ENCODE measurements around the gene FDPS.
"Not testable (repeated sequence)": the region's sequence is repeated elsewhere in the genome, so short reads cannot be mapped to it uniquely, and the experiment has no call there.

Gene FDPS

DNA sequence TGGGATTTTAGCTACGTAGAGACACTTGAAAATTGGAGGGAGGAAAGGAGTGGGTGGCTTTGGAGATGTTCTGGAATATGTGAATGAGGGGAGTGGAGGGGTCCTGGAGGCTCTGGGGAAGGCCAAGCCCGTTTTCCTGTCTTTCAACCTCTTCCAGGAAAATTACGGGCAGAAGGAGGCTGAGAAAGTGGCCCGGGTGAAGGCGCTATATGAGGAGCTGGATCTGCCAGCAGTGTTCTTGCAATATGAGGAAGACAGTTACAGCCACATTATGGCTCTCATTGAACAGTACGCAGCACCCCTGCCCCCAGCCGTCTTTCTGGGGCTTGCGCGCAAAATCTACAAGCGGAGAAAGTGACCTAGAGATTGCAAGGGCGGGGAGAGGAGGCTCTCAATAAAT lies 11.6 kb downstream of the FDPS start:
- no peak for DNase-seq (ENCODE audit: low spot score)

DNA sequence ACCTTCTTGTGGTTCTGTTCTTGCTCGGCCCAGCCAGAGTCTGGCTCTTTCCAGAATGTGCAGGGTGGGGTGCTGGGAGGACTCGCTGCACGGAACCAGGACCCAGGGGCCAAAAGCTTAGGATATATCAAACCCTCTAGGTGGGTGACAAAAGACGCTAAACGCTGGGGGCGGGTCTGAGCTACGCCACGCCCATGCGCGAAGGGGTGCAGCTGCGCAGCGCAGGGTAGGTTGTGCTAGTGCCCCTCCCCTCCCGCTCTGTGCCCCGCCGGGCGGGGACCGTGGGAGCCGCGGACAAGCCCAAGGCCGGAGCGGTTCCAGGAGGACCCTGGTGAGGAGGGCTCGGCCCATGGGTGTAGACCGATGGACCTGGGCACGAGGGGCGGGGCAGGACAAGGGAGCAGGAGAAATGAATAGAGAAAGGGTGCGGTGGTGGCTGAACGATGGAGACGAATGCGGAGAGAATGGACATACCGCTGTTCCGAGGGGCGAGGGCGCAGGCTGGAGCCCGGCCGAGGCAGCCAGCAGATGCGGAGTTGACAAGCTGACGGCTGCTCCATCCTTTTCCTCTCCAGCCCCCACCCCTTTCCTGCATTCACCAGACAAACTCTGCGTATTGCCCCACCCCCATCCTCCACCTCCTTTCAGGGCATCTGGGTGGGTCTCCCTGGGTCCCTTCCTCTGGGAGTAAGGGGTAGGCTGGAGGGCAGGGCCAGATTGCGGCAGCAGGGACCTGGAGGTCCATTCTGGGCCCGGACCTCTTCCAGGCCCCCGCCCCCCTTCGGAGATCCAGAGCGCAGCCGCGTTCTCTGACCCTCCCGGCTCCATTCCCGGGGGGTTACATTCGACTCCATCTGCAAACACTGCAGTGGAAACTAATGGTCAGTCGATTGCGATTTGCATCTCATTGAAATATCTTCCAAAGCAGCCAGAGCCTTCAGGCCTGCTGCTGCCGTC lies 12.3 kb downstream of the FDPS start, which contains the start of gene RUSC1:
Gene RUSC1, plus strand, starts transcription at position 234 of the 957 bp plus-strand sequence. CDS start 880 bp downstream, outside the sequence.
- DNase-seq (ENCODE audit: low spot score), result no peak

DNA sequence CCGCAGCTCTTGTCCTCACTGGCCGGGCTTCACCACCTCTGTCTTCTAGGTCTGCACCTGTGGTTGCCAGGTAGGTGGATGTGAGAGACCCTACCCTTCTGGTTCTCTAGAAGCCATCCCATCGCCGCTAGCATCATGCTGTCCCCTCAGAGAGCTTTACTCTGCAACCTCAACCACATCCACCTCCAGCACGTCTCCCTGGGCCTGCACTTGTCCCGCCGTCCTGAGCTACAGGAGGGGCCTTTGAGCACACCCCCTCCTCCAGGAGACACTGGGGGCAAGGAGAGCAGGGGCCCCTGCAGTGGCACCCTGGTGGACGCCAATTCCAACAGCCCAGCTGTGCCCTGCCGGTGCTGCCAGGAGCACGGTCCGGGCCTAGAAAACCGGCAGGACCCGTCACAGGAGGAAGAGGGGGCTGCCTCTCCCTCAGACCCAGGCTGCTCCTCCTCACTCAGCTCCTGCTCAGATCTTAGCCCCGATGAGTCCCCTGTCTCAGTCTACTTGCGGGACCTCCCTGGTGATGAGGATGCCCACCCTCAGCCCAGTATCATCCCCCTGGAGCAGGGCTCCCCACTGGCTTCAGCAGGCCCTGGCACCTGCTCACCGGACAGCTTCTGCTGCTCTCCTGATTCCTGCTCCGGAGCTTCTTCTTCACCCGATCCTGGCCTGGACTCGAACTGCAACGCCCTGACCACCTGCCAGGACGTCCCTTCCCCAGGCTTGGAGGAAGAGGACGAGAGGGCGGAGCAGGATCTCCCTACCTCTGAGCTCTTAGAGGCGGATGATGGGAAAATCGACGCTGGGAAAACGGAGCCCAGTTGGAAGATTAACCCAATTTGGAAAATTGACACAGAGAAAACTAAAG lies 13.2 kb downstream of the FDPS start:
- DNase-seq (ENCODE audit: low spot score), result no peak

DNA sequence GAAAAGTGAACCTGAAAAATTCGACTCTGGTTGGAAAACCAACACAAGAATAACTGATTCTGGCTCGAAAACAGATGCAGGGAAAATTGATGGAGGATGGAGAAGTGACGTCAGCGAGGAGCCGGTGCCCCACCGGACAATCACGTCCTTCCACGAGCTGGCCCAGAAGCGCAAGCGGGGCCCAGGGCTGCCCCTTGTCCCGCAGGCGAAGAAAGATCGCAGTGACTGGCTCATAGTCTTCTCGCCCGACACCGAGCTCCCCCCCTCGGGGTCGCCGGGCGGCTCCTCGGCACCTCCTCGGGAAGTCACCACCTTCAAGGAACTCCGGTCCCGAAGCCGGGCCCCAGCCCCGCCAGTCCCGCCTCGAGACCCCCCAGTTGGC lies 13.9 kb downstream of the FDPS start:
- no peak for DNase-seq (ENCODE audit: low spot score)

DNA sequence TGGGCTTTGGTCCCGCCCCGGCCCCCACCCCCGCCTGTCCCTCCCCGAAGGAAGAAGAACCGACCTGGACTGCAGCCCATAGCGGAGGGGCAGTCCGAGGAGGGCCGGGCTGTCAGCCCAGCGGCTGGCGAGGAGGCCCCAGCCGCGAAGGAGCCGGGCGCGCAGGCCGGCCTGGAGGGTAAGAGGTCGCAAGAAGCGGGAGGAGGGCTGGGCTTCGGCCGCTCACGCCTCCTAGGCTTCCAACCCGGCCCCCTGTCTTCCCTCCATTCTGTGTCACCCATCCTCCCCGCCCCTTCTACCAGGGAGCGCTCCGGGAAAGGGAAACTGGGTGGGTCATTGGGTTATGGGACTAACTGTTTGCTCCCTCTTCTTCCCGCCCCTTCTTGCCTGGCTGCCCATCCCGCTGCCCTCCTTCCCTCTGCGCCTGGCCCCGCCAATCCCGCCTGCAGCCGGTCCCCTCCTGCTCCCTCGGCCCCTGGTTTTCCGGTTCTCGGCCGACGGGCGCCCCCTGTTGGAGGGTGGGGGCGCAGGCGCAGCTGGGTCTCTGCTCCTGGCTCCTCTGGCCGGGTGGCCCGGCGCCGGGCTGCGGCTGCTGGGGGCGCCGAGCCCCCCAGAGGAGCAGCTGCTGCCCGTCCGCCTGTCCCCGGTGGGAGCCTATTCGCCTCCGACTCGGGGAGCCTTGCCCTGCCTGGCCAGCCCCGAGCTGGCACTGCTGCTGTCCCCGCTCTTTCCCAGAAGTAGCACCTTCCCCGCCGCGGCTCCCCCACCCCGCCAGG lies 14.5 kb downstream of the FDPS start:
- DNase-seq (ENCODE audit: low spot score), result peak; percentile 97

DNA sequence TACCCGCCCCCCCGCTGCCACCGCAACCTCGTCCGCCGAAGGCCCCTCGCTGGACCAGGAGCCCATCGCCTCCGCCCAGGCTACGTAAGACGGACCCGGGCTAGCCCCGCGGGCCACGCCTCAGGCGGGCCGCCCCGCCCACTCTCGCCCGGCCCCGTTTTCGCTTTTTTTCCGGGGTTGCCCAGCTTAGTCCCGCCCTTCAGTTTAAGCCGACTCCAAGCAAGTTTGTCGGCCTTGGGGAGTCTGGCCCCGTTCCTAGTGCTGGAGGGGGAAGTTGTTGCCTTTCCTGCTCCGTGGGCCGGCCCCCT lies 15.0 kb downstream of the FDPS start:
- peak; percentile 89 for DNase-seq (ENCODE audit: low spot score)

DNA sequence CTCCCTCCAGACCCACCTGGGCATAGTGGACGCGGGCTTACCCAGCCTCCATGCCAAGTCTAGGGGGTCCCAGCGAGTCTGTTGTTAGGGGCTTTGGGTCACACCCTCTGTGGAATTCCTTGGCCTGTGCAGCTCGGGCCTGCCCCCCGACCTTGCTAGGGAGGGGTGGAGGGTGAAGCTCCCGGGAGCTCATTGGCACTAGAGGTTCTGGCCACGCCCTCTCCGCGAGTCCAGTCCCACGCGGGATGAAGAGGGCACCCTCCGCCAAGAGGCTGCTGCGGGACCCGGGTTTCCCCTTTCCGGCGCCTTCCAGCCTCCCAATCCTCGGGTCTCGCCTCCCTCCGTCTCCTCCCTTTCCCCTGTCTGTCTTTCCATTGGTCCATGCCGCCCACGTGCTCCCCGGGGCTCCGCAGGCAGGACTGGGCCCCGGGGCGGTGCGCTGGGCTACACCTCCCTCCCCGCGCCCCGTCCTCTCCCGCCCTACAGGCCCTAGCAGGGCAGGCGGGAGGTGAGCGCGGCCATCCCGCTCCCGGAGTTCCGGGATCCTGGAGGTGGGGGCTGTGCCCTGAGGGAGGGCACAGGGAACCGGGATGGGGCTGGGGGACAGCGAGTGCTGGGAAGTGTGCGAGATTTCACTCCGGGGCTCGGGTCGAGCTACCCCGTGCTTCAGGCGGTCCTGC lies 15.5 kb downstream of the FDPS start:
- peak; percentile 97 for DNase-seq (ENCODE audit: low spot score)

DNA sequence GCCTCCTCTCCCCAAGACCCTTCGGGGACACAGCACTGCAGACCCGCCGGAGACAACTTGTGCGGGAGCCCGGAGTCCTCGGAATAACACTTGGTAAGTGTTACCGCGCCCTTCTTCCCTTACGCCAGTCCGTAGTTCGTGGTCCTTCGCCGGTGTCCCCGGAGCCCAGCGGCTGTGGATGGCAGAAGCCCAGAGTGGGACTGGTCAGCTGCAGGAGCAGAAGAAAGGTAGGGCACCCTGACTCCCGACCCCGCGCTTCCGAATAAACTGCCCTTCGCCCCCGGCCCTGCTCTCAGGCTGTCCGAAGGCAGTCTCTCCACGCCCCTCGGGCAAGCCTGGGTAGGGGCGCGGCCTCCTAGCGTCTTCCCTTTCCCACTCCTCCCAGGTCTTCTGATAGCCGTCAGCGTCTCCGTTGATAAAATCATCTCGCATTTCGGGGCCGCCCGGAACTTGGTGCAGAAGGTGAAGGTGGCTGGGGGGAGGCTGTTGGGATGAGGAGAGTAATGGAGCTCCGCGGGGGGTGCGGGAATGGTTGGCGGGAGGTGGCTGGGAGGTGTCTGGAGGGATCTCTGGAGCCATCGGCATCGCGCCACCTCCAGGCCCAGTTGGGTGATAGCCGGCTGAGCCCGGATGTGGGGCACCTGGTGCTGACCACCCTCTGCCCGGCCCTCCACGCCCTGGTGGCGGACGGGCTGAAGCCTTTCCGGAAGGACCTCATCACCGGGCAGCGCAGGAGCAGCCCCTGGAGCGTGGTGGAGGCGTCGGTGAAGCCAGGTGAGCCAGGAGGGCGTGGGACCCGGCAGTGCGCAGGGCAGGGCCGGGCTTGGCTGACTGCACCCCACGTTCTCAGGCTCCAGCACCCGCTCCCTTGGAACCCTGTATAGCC lies 16.3 kb downstream of the FDPS start:
- no peak for DNase-seq (ENCODE audit: low spot score)

DNA sequence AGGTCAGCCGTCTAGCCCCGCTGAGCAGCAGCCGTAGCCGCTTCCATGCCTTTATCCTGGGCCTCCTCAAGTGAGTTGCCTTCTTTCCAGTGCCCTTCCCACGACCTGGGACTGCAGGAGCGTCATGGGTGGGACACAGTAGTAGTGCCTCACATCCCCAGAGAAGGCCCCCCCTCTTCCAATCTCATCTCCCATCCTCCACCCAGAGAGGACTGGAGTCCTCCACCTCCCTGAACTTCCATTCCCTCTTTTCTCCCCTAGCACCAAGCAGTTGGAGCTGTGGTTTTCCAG lies 16.9 kb downstream of the FDPS start:
- no peak for DNase-seq (ENCODE audit: low spot score)

DNA sequence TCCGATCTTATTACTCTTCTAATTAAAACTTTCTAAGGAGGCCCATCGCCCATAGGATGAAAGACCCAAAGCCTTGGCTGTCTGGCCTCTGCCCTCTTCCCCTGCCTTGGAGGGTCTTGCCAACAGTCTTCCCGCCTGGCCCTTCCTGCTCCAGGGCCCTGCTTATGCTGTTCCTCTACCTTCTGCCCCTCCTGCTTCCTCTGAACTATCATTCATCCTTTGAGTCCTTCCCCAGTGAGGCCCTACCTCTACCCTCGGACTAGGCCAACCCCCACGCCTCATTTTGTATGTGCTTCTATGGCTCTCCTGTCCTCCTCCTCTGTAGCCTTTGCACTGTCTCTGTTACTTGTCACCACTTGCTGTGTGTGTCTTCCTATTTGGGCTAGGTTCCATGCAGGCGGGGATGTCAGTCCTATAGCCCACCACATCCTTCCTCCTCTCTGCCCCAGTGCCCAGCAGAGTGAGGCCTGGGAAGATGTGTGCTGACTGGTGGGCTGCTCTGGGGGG lies 17.4 kb downstream of the FDPS start:
- DNase-seq (ENCODE audit: low spot score), result no peak

DNA sequence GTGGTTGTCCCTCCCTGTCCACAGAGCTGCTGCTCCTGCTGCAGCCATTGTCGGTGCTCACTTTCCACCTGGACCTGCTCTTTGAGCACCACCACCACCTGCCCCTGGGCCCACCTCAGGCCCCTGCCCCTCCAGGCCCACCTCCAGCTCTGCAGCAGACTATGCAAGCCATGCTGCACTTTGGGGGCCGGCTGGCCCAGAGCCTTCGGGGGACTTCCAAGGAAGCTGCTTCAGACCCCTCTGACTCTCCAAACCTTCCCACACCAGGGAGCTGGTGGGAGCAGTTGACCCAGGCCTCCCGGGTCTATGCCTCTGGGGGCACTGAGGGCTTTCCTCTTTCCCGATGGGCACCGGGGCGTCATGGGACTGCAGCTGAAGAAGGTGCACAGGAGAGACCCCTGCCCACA lies 18.0 kb downstream of the FDPS start:
- DNase-seq (ENCODE audit: low spot score), result no peak

DNA sequence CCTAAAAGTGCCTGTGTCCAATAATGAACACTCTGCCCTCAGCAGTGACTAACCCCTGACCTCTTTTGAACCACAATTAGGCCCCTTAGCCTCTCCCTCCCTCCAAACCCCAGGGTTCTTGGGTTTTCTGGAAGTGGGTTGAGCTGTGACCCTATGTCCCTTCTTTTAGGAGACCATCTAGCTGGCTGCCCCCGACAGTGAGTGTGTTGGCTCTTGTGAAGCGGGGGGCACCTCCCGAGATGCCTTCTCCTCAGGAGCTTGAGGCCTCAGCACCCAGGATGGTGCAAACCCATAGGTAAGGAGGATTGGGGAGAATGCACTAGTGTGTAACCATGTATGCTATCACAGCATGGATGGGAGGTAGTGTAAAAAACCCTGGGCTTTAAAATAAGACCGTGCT lies 19.3 kb downstream of the FDPS start:
- no peak for DNase-seq (ENCODE audit: low spot score)

DNA sequence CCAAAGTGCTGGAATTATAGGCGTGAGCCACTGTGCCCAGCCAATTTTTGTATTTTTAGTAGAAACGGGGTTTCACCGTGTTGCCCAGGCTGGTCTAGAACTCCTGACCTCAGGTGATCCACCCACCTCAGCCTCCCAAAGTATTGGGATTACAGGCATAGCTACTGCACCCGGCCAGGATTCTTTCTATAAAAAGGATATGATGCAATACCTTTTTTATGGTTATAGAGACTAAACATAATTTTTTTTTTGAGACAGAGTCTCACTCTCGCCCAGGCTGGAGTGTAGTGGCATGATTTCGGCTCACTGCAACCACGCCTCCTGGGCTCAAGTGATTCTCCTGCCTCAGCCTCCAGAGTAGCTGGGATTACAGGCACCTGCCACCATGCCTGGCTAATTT lies 20.2 kb downstream of the FDPS start:
- DNase-seq (ENCODE audit: low spot score), result not testable (repeated sequence)

DNA sequence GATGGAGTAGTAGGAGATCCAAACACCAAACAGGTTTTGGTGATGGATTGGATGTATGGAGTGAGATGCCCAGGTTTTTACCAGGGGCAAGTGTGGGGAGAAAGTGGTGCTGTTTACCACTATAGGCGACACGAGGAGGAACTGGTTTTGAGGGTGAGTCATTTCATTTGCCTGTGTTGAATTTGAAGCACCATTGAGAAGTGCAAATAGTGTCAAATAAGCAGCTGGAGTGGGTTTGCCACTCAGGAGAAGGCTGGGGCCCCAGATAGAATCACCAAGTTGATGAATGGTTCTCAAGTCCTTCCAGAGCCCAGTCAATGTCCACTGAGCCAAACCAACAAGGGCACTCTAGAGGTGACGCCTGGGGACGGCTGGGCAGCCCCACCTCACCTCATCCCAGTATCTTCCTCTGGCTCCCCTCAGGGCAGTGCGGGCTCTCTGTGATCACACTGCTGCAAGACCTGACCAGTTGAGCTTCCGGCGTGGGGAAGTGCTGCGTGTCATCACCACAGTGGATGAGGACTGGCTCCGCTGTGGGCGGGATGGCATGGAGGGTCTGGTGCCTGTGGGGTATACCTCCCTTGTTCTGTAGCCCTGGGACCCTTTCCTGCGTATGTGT lies 21.4 kb downstream of the FDPS start:
- no peak for DNase-seq (ENCODE audit: low spot score)

DNA sequence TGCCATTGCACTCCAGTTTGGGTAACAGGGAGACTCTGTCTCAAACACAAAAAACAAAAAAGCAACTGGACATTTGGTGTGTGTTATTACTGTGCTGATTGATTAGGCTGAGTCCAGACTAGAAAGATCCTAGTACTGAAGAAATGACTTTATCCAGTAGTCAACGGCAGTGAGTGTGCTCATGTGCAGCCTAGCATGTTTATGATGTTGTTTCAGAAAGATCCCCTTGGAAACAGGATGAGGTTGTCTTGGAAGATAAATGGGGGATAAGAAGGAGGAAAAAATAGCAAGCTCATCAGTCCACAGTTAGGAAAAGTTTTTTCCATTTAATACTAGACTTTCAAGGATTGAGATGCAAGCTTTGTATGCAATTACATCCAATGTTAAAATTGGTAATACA lies 26.3 kb downstream of the FDPS start:
- DNase-seq (ENCODE audit: low spot score), result no peak

DNA sequence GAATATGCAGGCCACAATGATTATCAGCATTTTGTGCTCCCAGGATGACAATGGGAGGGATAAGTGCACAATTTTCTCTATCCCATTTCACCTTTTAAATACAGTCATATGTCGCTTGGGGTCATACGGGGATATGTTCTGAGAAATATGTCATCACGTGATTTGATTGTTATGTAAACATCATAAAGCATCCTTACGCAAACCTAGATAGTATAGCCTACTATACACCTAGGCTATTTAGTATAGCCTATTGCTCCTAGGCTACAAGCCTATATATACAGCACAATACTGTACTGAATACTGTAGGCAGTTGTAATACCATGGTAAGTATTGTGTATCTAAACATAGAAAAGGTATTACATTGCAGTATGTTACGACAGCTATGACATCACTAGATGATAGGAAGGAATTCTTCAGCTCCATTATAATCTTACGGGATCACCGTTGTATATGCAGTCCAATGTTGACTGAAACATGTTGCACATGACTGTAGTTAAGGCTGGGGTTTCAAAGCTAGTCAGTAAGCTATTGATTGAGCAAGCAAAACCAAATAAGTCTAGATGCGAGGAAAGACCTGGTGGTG lies 30.9 kb downstream of the FDPS start:
- DNase-seq (ENCODE audit: low spot score), result no peak

DNA sequence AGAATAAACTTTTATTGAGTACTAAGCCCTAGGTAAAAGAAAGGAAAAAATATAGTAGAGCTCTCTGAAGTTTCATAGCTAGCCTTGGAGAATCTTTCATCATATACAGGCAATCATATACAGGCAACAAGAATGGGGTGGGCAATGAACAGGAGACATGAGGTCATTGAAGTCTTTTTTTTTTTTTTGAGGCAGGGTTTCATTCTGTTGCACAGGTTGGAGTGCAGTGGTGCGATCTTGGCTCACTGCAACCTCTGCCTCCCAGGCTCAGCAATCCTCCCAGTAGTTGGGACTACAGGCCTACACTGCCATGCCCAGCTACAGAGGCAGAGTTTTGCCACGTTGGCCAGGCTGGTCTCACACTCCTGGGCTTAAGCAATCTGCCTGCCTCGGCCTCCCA lies 34.2 kb downstream of the FDPS start:
- DNase-seq (ENCODE audit: low spot score), result no peak

DNA sequence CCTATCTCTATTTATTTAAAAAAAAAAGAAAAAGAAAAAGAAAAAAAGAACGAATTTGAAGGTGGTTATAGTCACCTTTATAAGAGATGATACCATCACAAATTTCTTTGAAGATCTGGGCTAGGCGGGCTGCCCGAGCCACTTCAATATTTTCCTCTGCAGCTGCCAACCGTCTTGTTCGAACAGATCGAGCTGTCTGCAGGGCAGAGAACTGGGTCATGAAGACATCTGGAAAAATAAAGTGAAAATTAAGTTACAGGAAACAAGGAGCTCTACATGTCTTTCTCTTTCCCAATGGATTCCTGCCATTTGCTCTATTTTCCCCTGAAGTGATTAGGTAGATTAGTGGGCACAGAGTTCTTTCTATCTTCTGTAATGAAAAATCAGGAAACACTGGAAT lies 44.0 kb downstream of the FDPS start:
- DNase-seq (ENCODE audit: low spot score), result no peak

DNA sequence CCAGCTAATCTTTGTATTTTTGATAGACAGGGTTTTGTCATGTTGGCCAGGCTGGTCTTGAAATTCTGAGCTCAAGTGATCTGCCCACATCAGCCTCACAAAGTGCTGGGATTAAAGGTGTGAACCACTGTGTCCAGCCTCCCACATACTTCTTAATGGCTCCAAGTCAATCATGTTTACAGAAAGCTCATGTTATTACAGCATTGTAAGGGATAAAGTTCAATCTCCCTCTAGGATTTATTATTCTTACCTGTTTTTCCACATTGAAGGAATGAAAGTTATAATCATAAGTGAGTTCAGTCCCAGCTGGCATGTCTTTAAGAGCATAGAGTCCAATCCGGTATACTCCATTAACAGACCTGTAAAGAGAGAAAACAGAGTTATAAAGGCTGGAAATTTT lies 51.4 kb downstream of the FDPS start:
- DNase-seq (ENCODE audit: low spot score), result no peak
